M059J (cell line): Measurements from ENCODE around the gene ARF1. TPM values are rescaled to one million over a fixed set of nuclear protein-coding genes. Genes with fewer than 3 reads are reported as not detected.
A peak's percentile ranks its signal among the peaks of the same experiment; 100 is the strongest.

Source experiments
- DNase-seq: peaks from one replicate; pipeline ENCODE4 v3.0.0-alpha.2; 2012; ENCODE audit warnings: low read depth
- total RNA-seq: library from RNA; depleted of rRNA; stranded (reverse); fragments of >200 nt; shearing (Covaris generic); gene quantifications from 2 replicates; pipeline ENCODE4 v1.2.3, GENCODE V29; 2014

ARF1 gene
- total RNA-seq, 1 experiment from 2014 or later: 280 TPM

- peak; percentile 52 for DNase-seq
Observed at GRCh38 chr1:228085287-228085951, 2.9 kb downstream of the ARF1 start.

GRCh38 chr1:228087771-228088251 lies 5.3 kb downstream of the ARF1 start:
- peak; percentile 90 for DNase-seq

GRCh38 chr1:228088586-228089498 lies 6.3 kb downstream of the ARF1 start:
- DNase-seq: no peak

- DNase-seq: no peak
Observed at GRCh38 chr1:228089519-228090380, 7.2 kb downstream of the ARF1 start.

- no peak for DNase-seq
Observed at GRCh38 chr1:228090613-228091081, 8.1 kb downstream of the ARF1 start.

- no peak for DNase-seq
Observed at GRCh38 chr1:228091084-228091483, 8.6 kb downstream of the ARF1 start.

GRCh38 chr1:228092342-228093049 lies 10.0 kb downstream of the ARF1 start:
- DNase-seq: no peak

- DNase-seq: no peak
Observed at GRCh38 chr1:228093050-228093906, 10.8 kb downstream of the ARF1 start.

GRCh38 chr1:228094432-228095016 lies 12.0 kb downstream of the ARF1 start:
- DNase-seq: no peak

- DNase-seq: no peak
Observed at GRCh38 chr1:228095161-228095560, 12.7 kb downstream of the ARF1 start.

GRCh38 chr1:228095938-228096337 lies 13.4 kb downstream of the ARF1 start:
- DNase-seq: no peak

- no peak for DNase-seq
Observed at GRCh38 chr1:228096416-228097332, 14.2 kb downstream of the ARF1 start.

GRCh38 chr1:228097333-228098081 lies 15.0 kb downstream of the ARF1 start:
- DNase-seq: no peak

GRCh38 chr1:228098323-228098931 lies 15.9 kb downstream of the ARF1 start:
- no peak for DNase-seq

- DNase-seq: no peak
Observed at GRCh38 chr1:228099331-228099732, 16.8 kb downstream of the ARF1 start.

- DNase-seq: peak; percentile 44
Observed at GRCh38 chr1:228100822-228101613, 18.5 kb downstream of the ARF1 start.

- no peak for DNase-seq
Observed at GRCh38 chr1:228101614-228101993, 19.1 kb downstream of the ARF1 start.
